NCI-H2029 (cell line): ENCODE data around the gene STUM.

Source experiments
- DNase-seq: peaks from one replicate; lab custom pipeline; 2025; lab: John Stamatoyannopoulos, UW

The STUM gene

GRCh38 chr1:226533220-226533619 is 15.3 kb upstream of the STUM start:
- DNase-seq, result no peak

- DNase-seq, result no peak
These were observed 14.5 kb upstream of the STUM start for GRCh38 chr1:226534098-226534497.

- DNase-seq, result no peak
These were observed 13.9 kb upstream of the STUM start for GRCh38 chr1:226534645-226535044.

- no peak for DNase-seq
These were observed 12.9 kb upstream of the STUM start for GRCh38 chr1:226535666-226536065.

GRCh38 chr1:226541231-226541630 is 7.3 kb upstream of the STUM start:
- no peak for DNase-seq

GRCh38 chr1:226541631-226542622 is 6.6 kb upstream of the STUM start:
- DNase-seq, result peak; percentile 28

GRCh38 chr1:226542623-226543103 is 5.9 kb upstream of the STUM start:
- peak; percentile 61 for DNase-seq

- DNase-seq, result no peak
These were observed 2.5 kb upstream of the STUM start for GRCh38 chr1:226545836-226546596.

- no peak for DNase-seq
These were observed 1.6 kb upstream of the STUM start for GRCh38 chr1:226546926-226547325.

GRCh38 chr1:226547754-226548191 is 791 bp upstream of the STUM start:
- DNase-seq, result peak; percentile 75

GRCh38 chr1:226549094-226549936 is 751 bp downstream of the STUM start:
- no peak for DNase-seq

GRCh38 chr1:226549937-226550671 is 1.5 kb downstream of the STUM start:
- no peak for DNase-seq

- DNase-seq, result no peak
These were observed 2.1 kb downstream of the STUM start for GRCh38 chr1:226550672-226551041.

- DNase-seq, result peak; percentile 35
These were observed 2.7 kb downstream of the STUM start for GRCh38 chr1:226551299-226551698.

GRCh38 chr1:226552061-226552460 is 3.5 kb downstream of the STUM start:
- no peak for DNase-seq

GRCh38 chr1:226553266-226553923 is 4.8 kb downstream of the STUM start:
- DNase-seq, result no peak

GRCh38 chr1:226553924-226554282 is 5.3 kb downstream of the STUM start:
- no peak for DNase-seq

- no peak for DNase-seq
These were observed 6.5 kb downstream of the STUM start for GRCh38 chr1:226555092-226555491.

GRCh38 chr1:226557424-226557823 is 8.9 kb downstream of the STUM start:
- no peak for DNase-seq

- DNase-seq, result no peak
These were observed 9.6 kb downstream of the STUM start for GRCh38 chr1:226558036-226558650.
